ENCODE measurements around the gene SPRED2.
"Not testable (repeated sequence)": the region's sequence is repeated elsewhere in the genome, so short reads cannot be mapped to it uniquely, and the experiment has no call there.

SPRED2 gene

GRCh38 chr2:65360441-65360840 lies 72.0 kb downstream of the SPRED2 start:
- no peak for DNase-seq

- no peak for DNase-seq
These were observed 73.6 kb downstream of the SPRED2 start for GRCh38 chr2:65358678-65359400.

GRCh38 chr2:65357959-65358294 lies 74.5 kb downstream of the SPRED2 start:
- DNase-seq = no peak

GRCh38 chr2:65357095-65357958 lies 75.1 kb downstream of the SPRED2 start:
- DNase-seq = no peak

GRCh38 chr2:65355186-65355831 lies 77.1 kb downstream of the SPRED2 start:
- DNase-seq = no peak

GRCh38 chr2:65354773-65355172 lies 77.6 kb downstream of the SPRED2 start:
- no peak for DNase-seq

- DNase-seq = no peak
These were observed 78.5 kb downstream of the SPRED2 start for GRCh38 chr2:65353927-65354326.

- DNase-seq = no peak
These were observed 79.4 kb downstream of the SPRED2 start for GRCh38 chr2:65353046-65353445.

- DNase-seq = no peak
These were observed 80.3 kb downstream of the SPRED2 start for GRCh38 chr2:65351948-65352595.

- DNase-seq = no peak
These were observed 81.0 kb downstream of the SPRED2 start for GRCh38 chr2:65351234-65351947.

- DNase-seq = no peak
These were observed 81.7 kb downstream of the SPRED2 start for GRCh38 chr2:65350651-65351056.

GRCh38 chr2:65349863-65350262 lies 82.5 kb downstream of the SPRED2 start:
- no peak for DNase-seq

- DNase-seq = no peak
These were observed 84.5 kb downstream of the SPRED2 start for GRCh38 chr2:65347913-65348312.

GRCh38 chr2:65345631-65346030 lies 86.8 kb downstream of the SPRED2 start:
- DNase-seq = no peak

- DNase-seq = no peak
These were observed 87.7 kb downstream of the SPRED2 start for GRCh38 chr2:65344689-65345088.

- DNase-seq = no peak
These were observed 88.2 kb downstream of the SPRED2 start for GRCh38 chr2:65344182-65344581.

GRCh38 chr2:65343386-65343785 lies 89.0 kb downstream of the SPRED2 start:
- no peak for DNase-seq

GRCh38 chr2:65340898-65341681 lies 91.3 kb downstream of the SPRED2 start:
- no peak for DNase-seq

- DNase-seq = no peak
These were observed 92.8 kb downstream of the SPRED2 start for GRCh38 chr2:65339648-65340047.

GRCh38 chr2:65338830-65339495 lies 93.4 kb downstream of the SPRED2 start:
- not testable (repeated sequence) for DNase-seq

GRCh38 chr2:65337915-65338314 lies 94.5 kb downstream of the SPRED2 start:
- DNase-seq = not testable (repeated sequence)
